ENCODE results near the gene DDX24. TPM values are rescaled to one million over a fixed set of nuclear protein-coding genes. Genes with fewer than 3 reads are reported as not detected.

The DDX24 gene
- total RNA-seq, 2 experiments from 2014 or later, result 81.5 to 172 TPM

DNA sequence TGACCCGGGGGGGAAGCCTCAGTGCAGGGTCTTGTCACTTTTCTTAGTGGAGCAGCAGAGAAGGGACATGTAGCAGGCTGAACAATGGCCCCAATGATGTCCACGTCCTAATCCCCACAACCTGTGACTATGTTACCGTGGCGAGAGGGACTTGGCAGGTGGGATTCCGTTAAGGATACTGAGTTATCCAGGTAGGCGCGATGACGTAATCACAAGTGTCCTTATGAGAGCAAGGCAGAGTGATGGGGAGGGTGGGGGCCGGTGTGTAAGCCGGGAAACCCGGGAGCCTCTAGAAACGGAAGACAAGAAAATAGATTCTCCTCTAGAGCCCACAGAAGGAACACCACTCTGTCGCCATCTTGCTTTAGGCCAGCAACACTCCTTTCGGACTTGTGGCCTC lies 50.4 kb downstream of the DDX24 start:
- Histone ChIP-seq H3K9me2 (ENCODE audit: insufficient read depth, low read length) (no peaks in the 10 kb centered on the region), H3K9me3 (ENCODE audit: low read length) (no peaks in the 10 kb centered on the region), H2AFZ (ENCODE audit: low read length) (no peak overlapping the region), H3K36me3 (ENCODE audit: insufficient read depth, low read length) (no peaks in the 10 kb centered on the region), H3K4me1 (ENCODE audit: insufficient read depth, low read length, poor library complexity, severe bottlenecking) (peaks cover 3% of the 10 kb centered on the region), H3K27ac (ENCODE audit: low read depth, low read length, poor library complexity, severe bottlenecking) (no peak overlapping the region), H4K20me1 (ENCODE audit: insufficient read depth, low read length) (no peaks in the 10 kb centered on the region), H3K79me2 (ENCODE audit: insufficient read depth, low read depth, low read length) (no peaks in the 10 kb centered on the region), H3K4me3 (ENCODE audit: low read depth, low read length, poor library complexity, severe bottlenecking) (no peak overlapping the region), H3K4me2 (ENCODE audit: low read length) (no peak overlapping the region)
- CTCF ChIA-PET (ENCODE audit: unreplicated experiment), result no interaction called here
- intact Hi-C loops (cut with micrococcal nuclease; ENCODE audit: unreplicated experiment), result no loop called here
- no peak for TF ChIP-seq EZH2phosphoT487 (IDR thresholded peaks at IDR 0.05; ENCODE audit: borderline replicate concordance, low read depth, low read length)
- POLR2A ChIA-PET, result no interaction called here
- no TSS peak for BruUV-seq (replicated peaks)
- DNase-seq (ENCODE audit: low spot score), result no peak

DNA sequence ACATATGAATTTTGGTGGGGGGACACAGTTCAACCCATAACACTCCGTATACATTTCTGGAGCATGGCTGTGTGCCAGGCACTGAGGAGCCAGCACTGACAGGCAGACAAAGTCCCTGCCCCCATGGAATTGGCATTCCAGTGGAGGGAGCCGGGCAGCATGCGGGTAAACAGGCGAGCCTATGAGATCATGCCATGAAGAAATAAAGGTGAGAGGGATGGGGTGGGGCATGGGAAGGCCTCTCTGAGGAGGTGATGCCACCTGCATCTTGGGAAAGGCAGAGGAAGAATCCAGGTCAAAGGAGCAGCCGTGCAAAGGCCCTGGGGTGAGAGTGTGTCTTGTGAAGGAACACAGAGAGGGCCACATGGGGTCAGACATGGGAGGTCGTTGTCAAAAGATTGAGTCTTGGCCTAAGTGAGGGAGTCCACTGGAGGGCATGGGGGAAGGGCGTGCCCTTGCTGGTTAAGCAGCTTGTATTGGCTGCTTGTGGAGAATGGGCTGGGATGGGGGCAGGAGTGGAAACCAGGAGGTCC lies 51.3 kb downstream of the DDX24 start:
- Histone ChIP-seq H3K9me2 (ENCODE audit: insufficient read depth, low read length) (no peaks in the 10 kb centered on the region), H3K4me3 (ENCODE audit: low read depth, low read length, poor library complexity, severe bottlenecking) (no peak overlapping the region), H3K4me1 (ENCODE audit: insufficient read depth, low read length, poor library complexity, severe bottlenecking) (peaks cover 3% of the 10 kb centered on the region), H3K79me2 (ENCODE audit: insufficient read depth, low read depth, low read length) (no peaks in the 10 kb centered on the region), H3K27ac (ENCODE audit: low read depth, low read length, poor library complexity, severe bottlenecking) (no peak overlapping the region), H3K36me3 (ENCODE audit: insufficient read depth, low read length) (no peaks in the 10 kb centered on the region), H2AFZ (ENCODE audit: low read length) (no peak overlapping the region), H3K4me2 (ENCODE audit: low read length) (no peak overlapping the region), H4K20me1 (ENCODE audit: insufficient read depth, low read length) (no peaks in the 10 kb centered on the region), H3K9me3 (ENCODE audit: low read length) (no peaks in the 10 kb centered on the region)
- TF ChIP-seq EZH2phosphoT487 (IDR thresholded peaks at IDR 0.05; ENCODE audit: borderline replicate concordance, low read depth, low read length), result no peak
- TF ChIP-seq, protein P1, sequence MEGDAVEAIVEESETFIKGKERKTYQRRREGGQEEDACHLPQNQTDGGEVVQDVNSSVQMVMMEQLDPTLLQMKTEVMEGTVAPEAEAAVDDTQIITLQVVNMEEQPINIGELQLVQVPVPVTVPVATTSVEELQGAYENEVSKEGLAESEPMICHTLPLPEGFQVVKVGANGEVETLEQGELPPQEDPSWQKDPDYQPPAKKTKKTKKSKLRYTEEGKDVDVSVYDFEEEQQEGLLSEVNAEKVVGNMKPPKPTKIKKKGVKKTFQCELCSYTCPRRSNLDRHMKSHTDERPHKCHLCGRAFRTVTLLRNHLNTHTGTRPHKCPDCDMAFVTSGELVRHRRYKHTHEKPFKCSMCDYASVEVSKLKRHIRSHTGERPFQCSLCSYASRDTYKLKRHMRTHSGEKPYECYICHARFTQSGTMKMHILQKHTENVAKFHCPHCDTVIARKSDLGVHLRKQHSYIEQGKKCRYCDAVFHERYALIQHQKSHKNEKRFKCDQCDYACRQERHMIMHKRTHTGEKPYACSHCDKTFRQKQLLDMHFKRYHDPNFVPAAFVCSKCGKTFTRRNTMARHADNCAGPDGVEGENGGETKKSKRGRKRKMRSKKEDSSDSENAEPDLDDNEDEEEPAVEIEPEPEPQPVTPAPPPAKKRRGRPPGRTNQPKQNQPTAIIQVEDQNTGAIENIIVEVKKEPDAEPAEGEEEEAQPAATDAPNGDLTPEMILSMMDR (conservative IDR thresholded peaks at IDR 0.05; ENCODE audit: low read length), result no peak
- ChIA-PET CTCF (ENCODE audit: unreplicated experiment) (no interaction called here), POLR2A (no interaction called here)
- BruUV-seq (replicated peaks), result no TSS peak
- intact Hi-C loops (cut with micrococcal nuclease; ENCODE audit: unreplicated experiment), result no loop called here
- DNase-seq (ENCODE audit: low spot score), result no peak

DNA sequence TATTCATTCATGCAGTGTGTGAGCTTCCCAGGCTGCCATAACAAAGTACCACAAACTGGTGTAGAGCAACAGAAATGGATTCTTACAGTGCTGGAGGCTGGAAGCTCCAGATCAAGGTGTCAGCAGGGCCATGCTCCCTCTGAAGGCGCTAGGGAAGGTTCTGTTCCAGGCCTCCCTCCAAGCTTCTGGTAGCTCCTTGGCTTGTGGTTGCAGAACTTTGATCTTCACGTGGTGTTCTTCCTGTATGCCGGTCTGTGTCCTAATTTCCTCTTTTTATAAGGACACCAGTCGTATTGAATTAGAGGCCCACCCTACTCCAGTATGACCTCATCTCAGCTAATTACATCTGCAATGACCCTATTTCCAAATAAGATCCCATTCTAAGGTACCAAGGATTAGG lies 51.7 kb downstream of the DDX24 start:
- Histone ChIP-seq H3K9me3 (ENCODE audit: low read length) (no peaks in the 10 kb centered on the region), H3K4me2 (ENCODE audit: low read length) (no peak overlapping the region), H3K36me3 (ENCODE audit: insufficient read depth, low read length) (no peaks in the 10 kb centered on the region), H4K20me1 (ENCODE audit: insufficient read depth, low read length) (no peaks in the 10 kb centered on the region), H3K9me2 (ENCODE audit: insufficient read depth, low read length) (no peaks in the 10 kb centered on the region), H2AFZ (ENCODE audit: low read length) (no peak overlapping the region), H3K79me2 (ENCODE audit: insufficient read depth, low read depth, low read length) (no peaks in the 10 kb centered on the region), H3K4me1 (ENCODE audit: insufficient read depth, low read length, poor library complexity, severe bottlenecking) (peaks cover 3% of the 10 kb centered on the region), H3K4me3 (ENCODE audit: low read depth, low read length, poor library complexity, severe bottlenecking) (no peak overlapping the region), H3K27ac (ENCODE audit: low read depth, low read length, poor library complexity, severe bottlenecking) (no peak overlapping the region)
- ChIA-PET POLR2A (no interaction called here), CTCF (ENCODE audit: unreplicated experiment) (no interaction called here)
- intact Hi-C loops (cut with micrococcal nuclease; ENCODE audit: unreplicated experiment), result no loop called here
- BruUV-seq (replicated peaks), result no TSS peak
- no peak for DNase-seq (ENCODE audit: low spot score)
- no peak for TF ChIP-seq EZH2phosphoT487 (IDR thresholded peaks at IDR 0.05; ENCODE audit: borderline replicate concordance, low read depth, low read length)
- TF ChIP-seq, protein P1 (conservative IDR thresholded peaks at IDR 0.05; ENCODE audit: low read length), result no peak

All from OCI-LY7 (cell line).